Measurements from ENCODE around the gene SLC6A20. TPM values are rescaled to one million over a fixed set of nuclear protein-coding genes. Genes with fewer than 3 reads are reported as not detected.
"Not testable (repeated sequence)": the region's sequence is repeated elsewhere in the genome, so short reads cannot be mapped to it uniquely, and the experiment has no call there.

Gene SLC6A20
- polyA plus RNA-seq, 1 donor: 0.37 TPM

DNA sequence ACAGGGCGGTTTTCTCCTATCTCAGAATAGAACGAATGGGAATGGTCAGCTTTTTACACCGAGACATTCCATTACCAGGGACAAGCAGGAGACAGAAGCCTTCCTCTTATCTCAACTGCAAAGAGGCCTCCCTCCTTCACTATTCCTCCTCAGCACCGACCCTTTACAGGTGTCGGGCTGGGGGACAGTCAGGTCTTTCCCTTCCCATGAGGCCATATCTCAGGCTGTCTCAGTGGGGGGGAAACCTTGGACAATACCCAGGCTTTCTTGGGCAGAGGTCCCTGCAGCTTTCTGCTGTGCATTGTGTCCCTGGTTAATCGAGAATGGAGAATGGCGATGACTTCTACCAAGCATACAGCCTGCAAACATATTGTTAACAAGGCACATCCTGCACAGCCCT lies 39.2 kb downstream of the SLC6A20 start:
- DNase-seq: not testable (repeated sequence)

DNA sequence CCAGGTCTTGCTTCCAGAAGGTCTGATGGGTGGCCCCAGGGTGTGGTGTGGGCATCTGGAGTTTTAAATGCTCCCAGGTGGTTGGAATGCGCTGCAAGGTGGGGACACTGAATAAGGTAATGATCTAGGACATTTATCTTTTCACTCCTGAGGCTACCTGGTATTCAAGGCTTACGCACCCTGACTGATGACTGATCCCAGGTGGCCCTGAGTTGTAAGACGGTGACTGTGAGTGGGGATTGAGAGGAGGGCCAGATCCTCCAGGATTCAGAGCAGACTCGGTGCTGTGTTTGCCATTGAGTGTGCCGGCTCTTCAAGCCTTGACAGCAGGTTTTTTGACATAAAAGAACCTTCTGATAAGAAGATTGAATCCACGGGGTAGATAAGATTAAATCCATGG lies 40.3 kb downstream of the SLC6A20 start:
- no peak for DNase-seq

DNA sequence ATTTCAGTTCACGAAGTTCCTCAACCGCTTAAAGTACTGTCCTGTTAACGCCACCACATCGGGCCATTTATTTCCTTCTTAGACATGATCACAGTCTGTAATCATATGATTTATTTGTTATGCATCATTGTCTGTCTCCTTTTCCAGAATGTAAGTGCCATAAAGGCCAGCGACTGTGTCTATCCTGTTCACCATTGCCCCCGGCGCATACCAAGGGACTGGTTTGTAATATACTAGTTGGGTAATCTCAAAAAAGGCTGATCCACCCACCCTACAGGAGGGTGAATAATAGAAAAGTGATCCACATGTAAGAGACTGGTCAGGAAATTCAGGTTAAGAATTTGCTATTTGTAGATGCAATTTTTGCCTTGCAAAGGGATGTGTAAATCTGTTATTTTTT lies 41.9 kb downstream of the SLC6A20 start:
- no peak for DNase-seq

DNA sequence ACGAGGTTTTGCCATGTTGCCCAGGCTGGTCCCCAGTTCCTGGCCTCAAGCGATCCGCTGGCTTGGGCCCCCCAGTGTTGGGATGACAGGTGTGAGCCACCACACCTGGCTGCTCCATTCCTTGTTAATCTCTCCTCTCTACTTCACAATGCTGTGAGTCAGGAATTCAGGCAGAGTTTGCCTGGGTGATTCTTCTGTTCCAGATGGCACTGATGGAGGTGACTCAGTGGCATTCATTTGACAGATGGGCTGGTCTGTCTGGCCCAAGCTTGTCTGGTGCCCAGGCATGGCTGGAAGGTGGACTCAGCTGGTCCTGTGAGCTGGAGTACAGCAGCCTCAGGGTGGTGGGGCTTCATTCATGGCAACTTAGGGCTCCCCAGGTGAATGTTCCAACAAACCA lies 43.2 kb downstream of the SLC6A20 start:
- no peak for DNase-seq

DNA sequence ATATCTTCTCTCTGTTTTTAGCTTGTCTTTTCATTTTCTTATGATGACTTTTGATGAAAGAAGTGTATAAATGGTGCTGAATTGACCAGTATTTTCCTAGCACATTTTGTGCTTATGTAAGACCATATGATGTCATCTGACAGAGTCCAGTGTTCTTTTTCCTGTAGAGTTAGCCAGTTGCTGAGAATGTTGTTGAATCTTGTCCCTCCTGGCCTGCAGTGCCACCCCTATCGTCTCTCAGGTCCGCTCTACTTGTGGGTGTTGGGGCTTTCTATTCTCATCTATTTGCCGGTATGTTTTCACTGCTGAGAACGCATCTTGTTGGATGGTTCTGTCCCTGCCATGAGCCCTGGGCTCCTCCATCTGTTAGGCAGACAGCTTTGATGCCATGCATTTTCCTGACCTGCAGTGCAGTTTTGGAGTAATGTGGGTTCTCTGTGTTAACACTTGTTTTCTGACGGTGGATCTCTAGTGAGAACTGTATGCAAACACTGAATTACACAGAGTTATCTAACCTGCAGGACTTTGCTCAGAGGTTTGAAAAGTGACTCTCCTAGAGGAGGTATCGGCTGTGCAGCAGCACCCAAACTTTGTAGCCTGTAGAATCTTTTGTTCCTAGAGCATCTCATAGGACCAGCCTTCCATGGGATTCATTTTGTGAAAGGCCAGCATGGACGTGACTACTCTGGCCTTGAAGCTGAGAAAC lies 44.6 kb downstream of the SLC6A20 start:
- DNase-seq: no peak

DNA sequence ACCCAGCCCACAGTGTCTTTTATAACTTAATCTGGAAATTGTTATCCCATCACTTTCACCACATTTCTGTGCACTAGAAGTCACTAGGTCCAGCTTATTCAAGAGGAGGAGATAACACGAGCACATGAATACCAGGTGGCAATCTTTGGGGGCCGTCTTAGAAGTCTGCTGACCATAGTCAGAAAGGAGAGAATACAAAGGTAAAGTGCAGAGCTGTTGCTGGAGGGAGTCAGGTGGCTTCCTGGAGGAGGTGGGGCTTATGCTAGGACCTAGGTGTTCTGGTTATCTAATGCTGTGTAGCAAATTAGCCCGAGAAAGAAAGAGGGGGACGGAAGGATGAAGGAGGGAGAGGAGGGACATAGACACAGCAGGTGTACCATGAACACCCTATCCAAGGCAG lies 46.5 kb downstream of the SLC6A20 start:
- DNase-seq: no peak

DNA sequence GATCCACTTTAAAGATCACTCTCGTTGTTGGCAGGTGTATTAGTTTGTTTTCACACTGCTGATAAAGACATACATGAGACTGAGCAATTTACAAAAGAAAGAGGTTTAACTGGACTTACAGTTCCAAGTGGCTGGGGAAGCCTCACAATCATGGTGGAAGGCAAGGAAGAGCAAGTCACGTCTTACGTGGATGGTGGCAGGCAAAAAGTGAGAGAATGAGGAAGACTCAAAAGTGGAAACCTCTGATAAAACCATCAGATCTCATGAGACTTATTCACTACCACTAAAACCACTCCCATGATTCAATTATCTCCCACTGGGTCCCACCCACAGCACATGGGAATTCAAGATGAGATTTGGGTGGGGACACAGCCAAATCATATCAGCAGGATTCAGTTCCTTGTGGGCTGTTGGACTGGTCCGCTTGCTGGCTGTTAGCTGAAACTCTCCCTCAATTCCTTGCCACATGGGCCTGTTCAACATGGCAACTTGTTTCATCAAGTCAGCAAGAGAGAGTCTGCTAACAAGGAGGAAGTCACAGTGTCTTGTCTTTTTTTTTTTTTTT lies 47.2 kb downstream of the SLC6A20 start:
- DNase-seq: not testable (repeated sequence)

DNA sequence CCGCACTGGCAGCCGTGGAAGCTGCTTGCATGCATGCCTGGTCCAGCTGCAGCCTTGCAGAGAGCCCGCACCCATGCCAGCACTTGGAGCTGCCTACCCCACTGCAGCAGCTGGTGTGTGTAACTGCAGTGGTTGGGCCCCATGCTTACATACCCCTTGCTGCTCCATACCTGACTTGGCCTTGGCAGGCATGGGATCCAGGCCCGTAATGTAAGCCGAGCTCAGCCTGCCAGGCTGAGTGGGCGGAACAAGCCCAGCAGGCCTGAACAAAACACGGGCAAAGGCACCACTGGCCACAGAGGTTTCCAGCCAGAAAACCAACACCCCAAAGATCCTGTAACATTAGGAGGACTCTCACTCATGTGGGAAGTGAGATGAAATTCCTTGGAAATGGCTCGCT lies 48.3 kb downstream of the SLC6A20 start:
- DNase-seq: peak; percentile 7

DNA sequence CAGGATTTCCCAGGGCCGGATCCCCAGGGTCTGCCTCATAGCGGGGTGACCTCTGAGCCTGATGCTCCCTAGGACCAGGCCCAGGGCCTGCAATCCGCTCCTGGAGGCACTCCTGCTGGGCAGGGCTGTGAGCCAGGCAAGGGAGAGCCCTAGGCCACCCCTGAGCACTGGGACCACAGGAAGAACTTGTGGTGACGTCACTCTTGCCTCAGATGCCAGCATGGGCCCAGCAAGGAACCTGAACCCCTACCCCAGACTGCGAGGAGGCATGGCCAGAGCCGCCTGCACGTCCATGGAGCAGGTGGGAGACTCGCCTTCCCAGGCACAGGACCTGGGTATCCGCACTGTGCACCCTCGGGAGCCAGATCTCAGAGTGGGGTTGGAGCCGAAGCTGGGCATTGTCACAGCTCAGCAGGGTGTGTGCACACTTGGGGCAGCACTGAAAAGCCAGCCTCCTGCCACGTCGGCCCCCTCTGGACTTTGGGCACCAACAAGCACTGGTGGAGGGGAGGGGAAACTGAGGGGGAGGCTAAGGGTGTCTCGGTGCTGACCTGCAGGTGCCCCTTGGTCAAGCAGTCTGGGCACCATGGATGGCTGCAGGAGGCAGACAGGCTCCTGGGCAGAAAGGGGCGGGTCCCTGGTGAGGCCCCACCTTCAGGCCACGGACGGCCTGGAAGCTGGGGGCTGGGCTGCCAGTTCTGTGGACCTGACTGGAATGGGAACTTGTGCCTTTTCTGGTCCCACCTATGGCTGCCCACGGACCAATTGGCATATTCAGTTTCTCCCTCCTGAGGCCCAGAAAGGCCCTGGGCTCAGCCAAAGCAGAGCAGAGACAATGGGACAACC lies 49.3 kb downstream of the SLC6A20 start:
- DNase-seq: no peak

DNA sequence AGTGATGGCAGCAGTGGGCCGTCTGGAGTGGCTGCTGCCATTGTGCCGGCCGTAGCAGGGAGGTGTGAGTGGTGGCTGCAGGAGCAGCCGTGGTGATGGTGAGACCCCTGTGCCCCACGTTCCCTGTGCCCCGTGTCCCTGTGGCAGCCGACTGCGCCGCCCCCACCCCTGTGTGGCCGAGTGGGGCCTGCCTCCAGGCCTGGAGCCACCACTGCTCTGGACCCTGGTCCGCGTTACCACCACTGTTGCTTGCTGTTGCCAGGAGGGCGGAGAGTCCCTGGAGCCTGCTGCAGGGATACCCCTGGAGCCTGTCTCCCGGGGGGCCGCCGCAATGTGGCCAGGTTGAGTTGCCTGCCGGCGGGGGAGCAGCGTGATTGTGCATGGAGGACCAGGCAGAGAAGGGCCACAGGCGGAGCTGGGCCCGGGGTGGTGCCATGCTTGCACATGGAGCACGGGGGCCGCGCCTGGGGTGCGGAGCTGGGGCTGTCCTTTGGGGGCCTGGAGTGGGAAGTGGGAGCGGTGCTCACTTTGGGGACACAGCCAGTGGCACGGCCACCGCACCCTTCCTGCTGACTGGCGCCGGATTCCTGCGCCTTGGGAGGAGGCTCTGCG lies 50.1 kb downstream of the SLC6A20 start:
- no peak for DNase-seq

DNA sequence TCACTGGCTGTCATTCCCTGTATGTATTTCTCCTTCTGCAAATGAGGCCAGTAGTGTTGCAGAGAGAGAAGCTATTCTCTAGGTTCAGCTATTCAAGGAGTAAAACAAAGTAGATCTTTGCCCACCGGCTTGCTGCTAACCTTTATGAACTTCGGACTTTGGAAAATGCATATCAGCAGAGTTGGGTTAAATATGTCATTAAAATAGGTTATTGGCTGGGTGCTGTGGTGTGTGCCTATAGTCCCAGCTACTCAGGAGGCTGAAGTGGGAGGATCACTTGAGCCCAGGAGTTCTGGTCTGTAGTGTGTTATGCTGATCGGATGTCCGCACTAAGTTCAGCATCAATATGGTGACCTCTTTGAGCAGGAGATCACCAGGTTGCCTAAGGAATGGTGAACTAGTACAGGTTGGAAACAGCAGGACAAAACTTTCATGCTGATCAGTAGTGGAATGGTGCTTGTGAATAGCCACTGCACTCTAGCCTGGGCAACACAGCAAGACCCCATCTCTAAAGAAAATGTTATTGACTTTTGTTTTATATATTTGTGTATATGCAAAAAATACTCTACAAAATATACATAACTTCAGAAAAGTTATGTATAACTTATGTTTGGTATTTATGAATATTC lies 53.8 kb downstream of the SLC6A20 start:
- DNase-seq: no peak

DNA sequence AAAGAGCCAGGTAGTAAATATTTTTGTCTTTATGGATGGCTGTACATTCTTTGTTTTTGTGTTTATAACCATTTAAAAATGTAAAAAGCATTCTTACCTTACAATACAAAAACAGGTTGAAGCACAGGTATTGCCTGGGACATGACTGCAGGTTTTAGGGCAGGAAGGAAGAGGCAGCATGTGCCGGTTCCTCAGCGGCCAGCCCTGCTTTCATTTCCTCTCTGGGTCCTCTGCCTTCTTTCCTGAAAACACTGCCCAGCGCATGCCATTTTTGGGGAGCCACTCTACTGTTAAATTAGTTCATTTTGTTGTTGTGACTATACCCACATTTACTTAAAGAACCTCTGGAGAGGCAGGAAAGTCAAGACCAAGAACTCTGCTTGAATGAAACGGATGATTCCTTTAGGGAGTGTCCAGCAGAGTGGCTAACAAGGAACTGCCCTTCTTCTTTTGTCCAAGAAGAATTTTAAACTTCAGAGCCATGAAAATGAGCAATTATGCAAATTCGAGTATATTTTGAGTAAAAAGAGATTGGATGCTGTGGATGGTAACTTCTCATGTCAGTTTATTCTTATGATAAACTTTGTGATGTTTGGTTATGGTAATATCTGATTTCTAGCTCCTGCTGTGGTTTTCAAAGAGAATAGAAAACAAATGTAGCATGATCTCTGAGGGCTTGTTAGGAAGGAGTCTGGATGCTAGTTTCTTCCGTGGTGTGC lies 54.4 kb downstream of the SLC6A20 start:
- DNase-seq: no peak

DNA sequence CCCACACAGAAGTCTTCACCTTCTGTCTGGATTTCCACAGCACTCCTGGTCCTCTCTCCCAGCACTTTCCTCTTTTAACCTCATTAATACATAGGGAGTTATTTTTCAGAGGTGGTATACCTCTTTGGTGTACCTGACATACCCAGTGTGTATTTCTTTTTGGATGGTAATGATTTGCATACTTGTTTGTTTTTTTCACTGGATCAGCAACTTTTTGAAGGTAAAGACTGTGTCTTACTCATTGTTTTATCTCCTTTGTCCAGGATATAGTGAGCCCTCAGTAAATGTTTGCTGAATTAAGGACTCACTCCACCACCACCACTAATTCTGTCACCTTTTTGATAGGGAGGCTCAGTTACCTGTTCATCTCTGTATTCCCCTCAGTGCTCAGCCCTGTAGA lies 55.1 kb downstream of the SLC6A20 start:
- no peak for DNase-seq

DNA sequence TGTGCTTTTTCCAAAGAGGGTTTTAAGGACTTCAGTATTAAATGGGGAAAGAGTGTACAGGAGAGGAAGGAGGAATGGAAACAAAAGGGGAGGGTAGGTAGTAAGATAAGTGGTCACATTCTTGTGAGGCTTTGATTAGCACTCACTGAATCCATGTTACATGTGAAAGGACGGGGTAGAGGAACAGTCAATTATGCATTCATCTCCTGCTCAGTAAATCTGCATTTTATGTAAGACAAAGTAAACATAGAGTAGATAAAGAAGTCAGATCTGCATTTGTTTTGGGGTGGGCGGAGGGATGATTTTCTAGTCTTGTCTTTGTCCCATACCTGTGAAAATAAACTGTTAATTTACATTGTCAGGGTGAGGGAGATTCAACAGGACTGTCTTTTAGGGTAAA lies 56.3 kb downstream of the SLC6A20 start:
- no peak for DNase-seq

DNA sequence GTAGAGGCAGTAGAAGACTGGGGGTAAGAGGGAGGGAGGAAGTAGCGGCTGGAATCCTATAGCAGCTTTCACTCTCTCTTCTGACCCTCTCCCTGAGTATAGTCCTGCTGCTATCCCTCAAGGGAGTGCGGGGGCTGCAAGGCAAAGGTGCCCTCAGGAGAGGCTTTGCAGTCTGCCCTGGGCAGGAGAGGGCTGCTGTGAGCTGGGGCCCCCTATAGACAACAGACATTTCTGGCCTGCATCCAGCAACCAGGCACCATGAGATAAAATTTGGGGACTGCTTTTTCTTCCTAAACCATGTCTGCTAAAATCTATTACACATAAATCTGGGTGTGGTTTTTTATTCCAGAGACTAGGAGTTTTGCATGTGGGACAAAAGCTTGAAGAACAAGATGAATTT lies 59.1 kb downstream of the SLC6A20 start:
- DNase-seq: no peak

DNA sequence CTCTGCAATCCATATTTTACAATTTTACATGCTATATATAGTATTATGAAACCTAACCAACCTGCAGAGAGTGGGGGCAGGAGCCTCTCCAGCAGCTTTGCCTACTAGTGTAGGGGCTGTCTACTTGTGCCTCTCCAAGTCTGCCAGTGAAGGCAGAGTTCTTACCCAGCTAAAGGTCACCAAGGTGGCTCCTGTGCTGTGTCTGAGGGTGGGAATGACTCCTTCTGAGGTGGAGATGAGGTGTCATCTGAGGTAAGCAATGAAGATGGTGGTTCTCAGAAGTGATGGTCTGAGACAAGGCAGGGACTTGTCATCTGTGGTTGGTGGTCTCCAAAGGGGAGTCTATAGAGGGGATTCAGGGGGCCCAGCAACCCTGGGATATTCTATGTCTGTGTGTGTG lies 59.6 kb downstream of the SLC6A20 start:
- DNase-seq: no peak

DNA sequence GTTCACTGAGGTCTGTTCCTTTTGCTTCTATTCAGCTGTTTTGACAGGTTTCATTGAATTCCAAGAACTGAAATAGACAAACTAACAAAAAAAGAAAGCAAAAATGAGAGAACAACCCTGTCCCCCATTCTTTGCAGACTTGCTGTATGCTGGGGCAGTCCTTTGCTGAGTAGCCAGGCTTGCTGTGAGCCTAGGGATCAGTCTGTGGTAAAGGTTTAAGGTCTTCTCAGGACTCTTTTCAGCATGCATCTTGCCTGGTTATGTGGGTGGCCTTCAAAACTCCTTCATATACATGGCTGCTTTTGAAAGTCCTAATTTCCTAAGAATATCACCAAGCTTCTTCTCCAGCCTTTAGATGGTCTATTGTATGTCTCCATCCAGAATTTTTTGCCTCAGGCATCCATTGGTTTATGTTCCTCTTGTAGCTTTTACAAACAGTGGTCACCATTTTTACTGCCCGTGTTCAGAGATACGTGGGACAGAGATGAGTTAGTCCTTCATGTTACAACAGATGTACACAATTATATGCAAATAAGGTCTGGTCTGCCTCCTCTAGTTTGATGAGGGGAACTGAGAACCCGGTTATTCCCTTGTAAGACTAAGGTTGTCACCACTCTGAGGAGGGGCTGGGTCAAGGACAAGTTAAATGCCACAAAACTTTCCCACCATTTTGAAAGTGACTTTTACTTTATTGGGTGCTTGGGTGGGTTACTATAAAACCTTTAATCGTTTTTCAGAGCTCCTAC lies 65.8 kb downstream of the SLC6A20 start:
- DNase-seq: no peak

DNA sequence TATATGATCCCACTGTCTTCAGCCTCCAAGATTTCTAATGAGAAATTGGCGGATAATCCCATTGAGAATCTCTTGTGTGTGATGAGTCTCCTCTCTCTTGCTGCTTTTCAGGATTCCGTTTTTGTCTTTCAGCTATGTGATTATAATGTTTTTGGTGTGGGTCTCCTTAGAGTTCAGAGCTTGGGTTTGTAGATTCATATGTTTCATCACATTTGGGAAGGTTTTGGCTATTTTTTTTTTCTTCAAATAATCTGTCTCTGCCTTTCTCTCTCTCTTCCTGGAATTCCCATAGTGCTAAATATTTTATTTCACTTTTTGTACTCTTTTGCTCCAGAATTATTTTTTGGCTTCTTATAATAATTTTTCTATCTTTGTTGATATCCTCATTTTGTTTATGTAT lies 66.7 kb downstream of the SLC6A20 start:
- DNase-seq: no peak

DNA sequence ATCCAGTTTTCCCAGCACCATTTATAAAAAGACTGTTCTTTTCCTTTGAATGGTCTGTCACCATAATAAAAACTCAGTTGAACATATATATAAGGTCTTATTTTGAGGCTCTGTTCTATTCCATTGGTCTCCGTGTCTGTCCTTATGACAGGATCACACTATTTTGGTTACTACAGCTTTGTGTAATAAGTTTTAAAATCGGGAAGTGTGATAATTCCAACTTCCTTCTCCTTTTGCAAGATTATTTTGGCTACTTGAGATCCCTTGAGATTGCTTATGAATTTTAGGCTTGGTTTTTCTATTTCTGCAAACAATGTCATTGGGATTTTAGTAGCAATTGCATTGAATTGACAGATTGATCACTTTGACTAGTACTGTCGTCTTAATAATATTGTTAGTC lies 71.4 kb downstream of the SLC6A20 start:
- no peak for DNase-seq

DNA sequence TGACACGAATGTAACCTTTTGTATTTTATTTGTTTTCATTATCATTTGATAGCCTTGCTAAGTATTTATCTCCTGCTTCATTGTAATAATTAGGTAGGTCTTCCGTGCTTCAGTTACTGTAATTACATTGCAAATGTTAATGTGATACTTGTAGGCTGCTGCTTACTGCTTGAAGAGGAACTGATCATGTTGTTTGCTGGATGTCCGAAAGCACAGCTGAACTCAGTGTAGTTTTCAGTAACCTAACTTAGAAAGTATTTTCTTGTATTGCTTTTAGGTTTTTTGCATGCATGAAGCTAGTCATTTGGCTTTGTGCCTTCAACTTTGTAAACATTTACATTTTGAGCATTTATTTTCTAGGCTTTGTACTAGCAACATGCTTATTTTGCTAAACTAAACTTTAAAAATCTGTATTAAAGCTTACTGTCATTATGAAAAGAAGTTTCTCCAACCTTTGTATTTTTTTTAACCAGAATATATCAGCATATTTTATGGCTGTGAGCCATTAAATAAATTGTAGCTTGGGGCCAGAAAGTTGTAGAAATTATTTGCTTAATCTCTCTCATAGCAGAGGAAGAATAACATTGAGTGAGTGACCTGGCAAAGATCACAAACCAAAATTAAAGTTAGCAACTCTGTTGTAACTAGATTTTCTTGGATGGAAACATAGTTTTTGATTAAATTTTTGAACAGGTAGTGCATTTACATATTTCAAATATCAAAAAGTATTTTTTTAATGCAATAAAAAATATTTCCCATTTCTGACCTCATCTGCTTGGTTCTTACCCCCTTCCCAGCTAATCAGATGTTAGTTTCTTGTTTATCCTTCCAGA lies 76.5 kb downstream of the SLC6A20 start:
- no peak for DNase-seq

Data from left kidney (tissue), 2 donors.